HG02588 (cell line): ENCODE data around the gene GHR.
"Not testable (repeated sequence)": the region's sequence is repeated elsewhere in the genome, so short reads cannot be mapped to it uniquely, and the experiment has no call there.

Source experiments
- ATAC-seq: cut with Tn5 transposase; IDR thresholded peaks from one replicate; pipeline ENCODE4 v1.9.1; 2021; ENCODE audit warnings: mild to moderate bottlenecking, moderate library complexity; ENCODE audit not compliant: unreplicated experiment

GHR gene

GRCh38 chr5:42685078-42685477 is 261.8 kb downstream of the GHR start:
- not testable (repeated sequence) for ATAC-seq

DNA sequence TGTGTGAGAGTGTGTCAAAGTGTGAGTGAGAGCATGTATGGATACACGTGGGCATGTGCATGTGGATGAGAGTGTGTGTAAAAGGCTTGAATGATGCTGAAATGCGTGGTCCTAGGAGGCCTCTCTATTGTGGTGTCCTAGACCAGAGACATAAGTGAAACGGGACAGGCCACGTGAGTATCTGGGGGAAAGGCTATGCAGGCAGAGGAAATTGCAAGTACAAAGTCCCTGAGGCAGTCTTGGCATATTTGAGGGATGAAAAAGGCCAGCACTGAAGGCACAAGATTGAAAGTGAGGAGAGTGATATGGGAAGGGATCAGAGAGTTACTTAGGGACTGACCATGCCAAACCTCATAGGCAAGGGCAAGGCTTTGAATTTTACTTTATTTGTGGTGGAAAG is 266.2 kb downstream of the GHR start:
- ATAC-seq: no peak

DNA sequence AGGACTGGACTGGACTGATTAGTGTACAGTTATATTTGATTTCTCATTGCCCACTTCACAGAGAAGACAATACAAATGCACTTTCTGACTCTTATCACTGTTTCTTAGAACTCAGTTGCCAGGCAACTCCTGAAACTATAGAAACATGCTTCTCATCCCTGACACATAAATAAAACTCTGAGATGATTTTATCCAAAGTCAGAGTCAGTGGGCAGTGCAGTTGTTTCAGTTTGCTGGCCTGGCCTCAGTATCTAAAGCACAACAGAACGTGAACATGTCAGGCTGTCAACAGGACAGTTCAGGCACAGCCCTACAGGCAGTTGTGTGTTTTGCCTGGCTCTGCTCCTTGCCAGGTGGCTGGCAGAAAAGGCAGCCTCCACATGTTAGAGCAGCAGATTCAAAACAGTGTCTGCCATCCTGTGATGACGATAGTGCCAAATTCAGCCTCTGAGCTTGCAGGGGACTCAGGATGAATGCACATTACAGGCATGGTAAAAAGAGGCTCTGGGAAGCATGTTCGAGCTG is 268.2 kb downstream of the GHR start:
- ATAC-seq: no peak

DNA sequence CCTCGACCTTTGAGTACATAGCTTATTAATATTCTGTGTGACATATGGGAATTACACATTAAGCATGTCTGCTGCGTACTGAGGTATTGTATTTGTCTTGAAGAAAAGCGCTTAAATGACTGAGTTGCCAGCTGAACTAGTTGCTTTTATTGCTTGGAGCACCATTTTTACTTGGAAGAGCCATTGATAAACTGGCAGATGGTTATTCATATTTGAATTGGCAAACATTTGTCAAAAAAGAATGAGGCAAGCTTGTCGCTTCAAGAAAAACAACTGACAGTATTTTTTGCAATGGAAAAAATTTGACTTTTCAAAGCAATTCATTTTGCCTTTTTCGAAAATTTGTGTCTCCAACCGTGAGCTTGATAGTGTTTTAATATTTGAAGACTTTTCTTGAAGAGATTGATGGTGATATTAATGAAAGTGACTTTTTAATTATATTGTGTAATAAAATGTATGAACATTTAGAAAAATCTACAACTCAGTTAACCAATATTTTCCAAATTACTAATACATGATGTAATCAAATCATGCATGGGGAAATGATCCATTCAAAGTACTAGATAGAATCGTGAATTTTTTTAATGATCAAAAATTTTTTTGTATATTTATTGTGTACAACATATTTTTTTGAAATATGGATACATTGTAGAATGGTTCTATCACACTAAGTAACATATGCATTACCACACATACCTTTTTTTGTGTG is 278.3 kb downstream of the GHR start:
- no peak for ATAC-seq

- no peak for ATAC-seq
Measured at GRCh38 chr5:42703238-42703637, 280.0 kb downstream of the GHR start.

DNA sequence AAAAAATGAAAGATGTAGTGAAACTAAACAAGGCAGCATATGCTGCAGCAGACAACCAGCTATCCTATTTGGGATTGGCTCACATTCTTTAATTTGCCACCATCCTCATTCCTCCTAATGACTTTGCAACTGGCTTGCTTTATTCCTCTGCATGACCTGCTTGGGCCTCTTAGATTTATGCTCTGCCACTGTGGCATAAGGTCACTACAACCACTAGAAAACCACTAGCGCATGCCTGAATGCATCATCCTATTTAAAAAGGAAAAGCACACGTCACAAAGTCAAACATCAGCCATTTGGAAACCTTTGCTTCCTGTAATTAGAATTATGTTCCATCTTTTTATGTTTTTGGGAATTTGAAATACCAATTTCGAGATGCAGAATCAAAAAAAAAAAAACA is 292.5 kb downstream of the GHR start:
- no peak for ATAC-seq

DNA sequence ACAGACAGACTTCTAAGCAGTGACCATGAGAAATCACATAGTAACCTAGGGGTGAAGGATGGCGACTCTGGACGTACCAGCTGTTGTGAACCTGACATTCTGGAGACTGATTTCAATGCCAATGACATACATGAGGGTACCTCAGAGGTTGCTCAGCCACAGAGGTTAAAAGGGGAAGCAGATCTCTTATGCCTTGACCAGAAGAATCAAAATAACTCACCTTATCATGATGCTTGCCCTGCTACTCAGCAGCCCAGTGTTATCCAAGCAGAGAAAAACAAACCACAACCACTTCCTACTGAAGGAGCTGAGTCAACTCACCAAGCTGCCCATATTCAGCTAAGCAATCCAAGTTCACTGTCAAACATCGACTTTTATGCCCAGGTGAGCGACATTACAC is 295.4 kb downstream of the GHR start:
- ATAC-seq: peak; percentile 70

- ATAC-seq: peak; percentile 16
Measured at GRCh38 chr5:42719034-42719433, 295.8 kb downstream of the GHR start.

DNA sequence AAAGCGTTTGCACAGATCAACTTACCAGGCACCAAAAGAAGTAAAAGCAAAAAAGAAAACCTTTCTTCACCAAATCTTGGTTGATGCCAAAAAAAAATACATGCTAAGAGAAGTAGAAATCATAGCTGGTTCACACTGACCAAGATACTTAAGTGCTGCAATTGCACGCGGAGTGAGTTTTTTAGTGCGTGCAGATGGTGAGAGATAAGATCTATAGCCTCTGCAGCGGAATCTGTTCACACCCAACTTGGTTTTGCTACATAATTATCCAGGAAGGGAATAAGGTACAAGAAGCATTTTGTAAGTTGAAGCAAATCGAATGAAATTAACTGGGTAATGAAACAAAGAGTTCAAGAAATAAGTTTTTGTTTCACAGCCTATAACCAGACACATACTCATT is 297.0 kb downstream of the GHR start:
- ATAC-seq: no peak

DNA sequence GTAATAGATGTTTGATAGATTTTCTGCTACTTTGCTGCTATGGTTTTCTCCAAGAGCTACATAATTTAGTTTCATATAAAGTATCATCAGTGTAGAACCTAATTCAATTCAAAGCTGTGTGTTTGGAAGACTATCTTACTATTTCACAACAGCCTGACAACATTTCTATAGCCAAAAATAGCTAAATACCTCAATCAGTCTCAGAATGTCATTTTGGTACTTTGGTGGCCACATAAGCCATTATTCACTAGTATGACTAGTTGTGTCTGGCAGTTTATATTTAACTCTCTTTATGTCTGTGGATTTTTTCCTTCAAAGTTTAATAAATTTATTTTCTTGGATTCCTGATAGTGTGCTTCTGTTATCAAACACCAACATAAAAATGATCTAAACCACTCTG is 298.2 kb downstream of the GHR start:
- no peak for ATAC-seq

DNA sequence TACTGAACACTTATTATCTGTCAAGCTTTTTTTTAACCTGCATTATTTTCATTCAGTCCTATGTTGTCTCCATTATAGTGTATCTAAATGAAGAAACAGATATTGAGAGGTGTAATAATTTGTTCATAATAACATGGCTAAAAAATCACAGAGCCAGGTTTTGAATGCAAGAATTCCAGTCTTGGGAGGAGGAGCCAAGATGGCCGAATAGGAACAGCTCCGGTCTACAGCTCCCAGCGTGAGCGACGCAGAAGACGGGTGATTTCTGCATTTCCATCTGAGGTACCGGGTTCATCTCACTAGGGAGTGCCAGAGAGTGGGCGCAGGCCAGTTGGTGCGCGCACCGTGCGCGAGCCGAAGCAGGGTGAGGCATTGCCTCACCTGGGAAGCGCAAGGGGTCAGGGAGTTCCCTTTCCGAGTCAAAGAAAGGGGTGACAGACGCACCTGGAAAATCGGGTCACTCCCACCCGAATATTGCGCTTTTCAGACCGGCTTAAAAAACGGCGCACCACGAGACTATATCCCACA is 311.4 kb downstream of the GHR start:
- not testable (repeated sequence) for ATAC-seq

DNA sequence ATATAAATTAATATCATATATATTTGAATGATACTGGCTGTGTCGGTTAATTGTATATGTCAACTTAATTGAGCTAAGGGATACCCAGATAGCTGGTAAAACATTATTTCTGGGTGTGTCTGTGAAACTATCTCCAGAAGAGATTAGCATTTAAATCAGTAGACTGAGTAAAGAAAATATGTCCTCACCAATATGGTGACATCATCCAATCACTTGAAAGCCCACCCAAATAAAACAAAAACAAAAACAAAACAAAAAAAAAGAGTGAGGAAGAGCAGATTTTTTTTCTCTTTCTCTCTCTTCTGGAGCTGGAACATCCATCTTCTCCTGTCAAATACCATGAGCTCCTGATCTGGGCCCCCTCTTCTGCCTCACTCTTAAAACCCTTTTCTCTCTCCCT is 317.7 kb downstream of the GHR start:
- ATAC-seq: no peak

DNA sequence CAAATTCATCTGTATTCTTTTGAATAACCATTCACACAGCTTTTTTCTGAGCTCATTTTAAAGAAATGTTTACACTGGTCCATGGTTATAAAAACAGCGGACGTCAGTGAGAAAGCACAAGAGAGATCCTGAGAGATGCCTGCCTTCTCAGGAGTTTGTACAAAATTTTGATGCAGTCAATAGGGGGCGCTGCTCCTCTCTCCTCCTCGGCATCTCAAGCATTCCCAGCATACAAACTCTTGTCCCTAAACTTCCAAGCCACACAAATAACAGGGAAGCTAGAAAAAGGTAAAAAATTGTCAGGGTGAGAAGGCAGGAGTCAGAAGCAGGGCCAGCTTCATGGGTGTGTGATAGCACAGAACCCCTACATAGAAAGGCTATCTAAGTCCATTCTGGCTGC is 322.2 kb downstream of the GHR start:
- ATAC-seq: no peak

DNA sequence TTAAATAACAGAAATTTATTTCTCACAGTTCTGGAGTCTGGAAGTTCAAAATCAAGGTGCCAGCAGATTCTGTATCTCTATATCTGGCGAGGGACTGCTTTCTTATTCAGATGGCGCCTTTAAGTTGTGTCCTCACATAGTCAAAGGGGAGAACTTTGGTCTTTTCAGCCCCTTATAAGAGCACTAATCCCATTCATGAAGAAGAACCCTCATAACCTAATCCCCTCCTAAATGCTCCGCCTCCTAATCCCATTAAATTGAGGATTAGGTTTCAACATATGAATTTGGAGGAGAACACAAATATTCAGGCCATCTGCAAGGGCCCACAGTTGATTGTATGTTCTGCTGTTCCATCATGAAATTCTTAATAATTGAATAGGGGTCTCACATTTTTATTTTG is 322.6 kb downstream of the GHR start:
- no peak for ATAC-seq

- ATAC-seq: no peak
Measured at GRCh38 chr5:42749020-42749419, 325.8 kb downstream of the GHR start.

DNA sequence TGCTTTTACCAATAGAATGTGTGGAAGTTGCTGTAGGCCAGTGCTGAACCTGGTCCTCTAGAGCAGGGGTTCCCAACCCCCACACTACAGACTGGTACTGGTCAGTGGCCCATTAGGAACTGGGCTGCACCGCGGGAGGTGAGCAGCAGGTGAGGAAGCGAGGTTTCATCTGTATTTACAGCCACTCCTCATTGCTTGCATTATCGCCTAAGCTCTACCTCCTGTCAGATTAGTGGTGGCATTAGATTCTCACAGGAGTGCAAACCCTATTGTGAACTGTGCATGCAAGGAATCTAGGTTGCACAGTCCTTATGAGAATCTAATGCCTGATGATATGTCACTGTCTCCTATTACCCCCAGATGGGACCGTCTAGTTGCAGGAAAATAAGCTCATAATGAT is 327.3 kb downstream of the GHR start:
- ATAC-seq: no peak

DNA sequence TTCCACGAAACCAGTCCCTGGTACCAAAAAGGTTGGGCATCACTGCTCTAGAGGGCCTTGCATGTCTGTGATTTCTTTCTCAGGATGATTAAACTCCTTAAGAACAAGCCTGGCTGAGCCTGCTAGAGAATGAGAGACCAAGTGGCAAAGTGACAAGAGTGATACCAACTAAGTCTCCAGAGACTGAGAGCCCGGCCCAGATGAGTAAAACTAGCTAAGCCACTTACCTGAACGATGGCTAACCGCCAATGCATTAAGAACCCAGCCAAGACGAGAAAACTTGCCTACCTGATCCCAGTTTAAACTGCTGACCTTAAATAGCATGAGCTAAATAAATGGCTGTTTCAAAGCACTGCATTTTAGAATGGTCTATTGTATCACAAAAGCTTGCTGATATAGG is 327.8 kb downstream of the GHR start:
- no peak for ATAC-seq

DNA sequence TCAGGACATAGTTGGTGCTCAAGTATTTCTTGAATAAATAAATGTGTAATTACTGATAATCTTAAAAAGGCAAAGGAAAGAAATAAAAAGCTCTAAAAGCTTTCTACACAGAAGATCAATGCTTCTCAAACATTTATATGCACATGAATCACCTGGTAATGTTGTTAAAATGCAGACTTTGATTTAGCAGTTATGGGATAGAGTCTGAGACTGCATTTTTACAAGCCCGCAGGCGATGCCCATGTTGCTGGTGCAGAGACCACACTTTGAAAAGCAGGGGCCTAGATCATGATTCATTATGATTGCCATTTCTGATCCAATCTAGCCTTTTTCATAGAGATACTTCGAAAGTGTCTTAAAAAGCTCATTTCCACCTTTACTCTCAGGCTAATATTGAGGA is 329.9 kb downstream of the GHR start:
- ATAC-seq: no peak

DNA sequence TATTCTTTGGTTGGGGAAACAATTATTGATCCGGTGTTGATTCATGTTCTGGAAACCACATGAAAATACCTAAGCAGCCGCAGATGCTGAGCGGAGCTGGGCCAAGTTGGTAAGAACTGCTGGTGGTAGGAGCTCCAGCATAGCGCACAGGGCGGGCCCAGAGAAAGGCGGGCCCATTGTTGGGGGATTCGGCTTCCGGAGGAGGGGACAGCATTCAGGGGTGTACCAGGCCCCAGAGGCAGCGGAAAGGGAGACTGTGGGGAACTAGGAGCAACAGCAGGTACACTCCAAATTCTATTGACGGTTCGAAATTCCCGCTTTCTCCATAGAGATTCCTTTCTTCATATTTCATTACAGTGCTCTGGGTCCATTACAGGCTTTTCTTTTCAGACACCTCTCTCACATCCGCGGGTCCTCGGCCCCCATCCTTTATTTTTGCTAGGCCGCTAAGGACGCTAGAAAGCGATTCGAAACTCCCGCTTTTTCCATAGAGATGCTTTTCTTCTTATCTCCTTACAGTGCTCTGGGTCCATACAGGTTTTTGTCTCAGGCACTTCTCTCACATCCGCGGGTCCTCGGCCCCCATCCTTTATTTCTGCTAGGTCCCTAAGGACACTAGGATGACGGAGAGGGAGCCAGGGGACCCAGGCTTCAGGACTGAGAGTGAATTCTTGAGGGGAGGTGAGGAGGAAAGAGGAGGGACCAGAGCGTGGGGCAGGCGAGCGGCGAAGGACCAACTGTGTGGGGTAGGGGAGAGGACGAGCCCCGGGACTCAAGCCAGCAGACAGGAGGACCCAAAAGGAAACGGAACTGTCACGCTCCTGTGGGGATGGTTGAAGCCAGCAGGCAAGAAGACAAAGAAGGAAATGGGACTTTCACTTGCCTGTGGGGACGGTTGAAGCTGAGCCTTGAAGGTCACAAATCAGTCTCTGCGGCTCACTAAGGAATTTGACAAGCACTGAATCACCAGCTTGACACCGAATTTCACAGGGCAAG is 333.7 kb downstream of the GHR start, which contains the start of gene CCDC152:
TSS of gene CCDC152 (plus strand) at position 213 of the 996 bp plus-strand sequence. CDS start 2,304 bp downstream, outside the sequence.
- peak; percentile 97 for ATAC-seq

DNA sequence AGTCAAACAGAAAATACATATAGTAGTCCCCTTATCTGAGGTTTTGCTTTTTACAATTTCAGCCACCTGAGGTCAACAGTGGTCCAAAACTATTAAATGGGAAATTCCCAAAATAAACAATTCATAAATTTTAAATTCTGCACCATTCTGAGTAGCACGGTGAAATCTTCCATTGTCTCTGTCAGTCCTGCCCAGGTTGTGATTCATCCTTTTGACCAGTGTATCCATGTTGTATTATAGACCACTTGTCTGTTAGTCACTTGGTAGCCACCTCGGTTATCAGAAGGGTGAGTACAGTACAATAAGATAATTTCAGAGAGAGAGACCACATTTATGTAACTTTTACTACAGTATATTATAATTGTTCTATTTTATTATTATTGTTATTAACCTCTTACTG is 336.2 kb downstream of the GHR start:
- no peak for ATAC-seq

- ATAC-seq: no peak
Measured at GRCh38 chr5:42760426-42760825, 337.2 kb downstream of the GHR start.
